ENCODE measurements around the gene SYNJ2. TPM values are rescaled to one million over a fixed set of nuclear protein-coding genes. Genes with fewer than 3 reads are reported as not detected.
A peak's percentile ranks its signal among the peaks of the same experiment; 100 is the strongest.

SYNJ2 gene
- total RNA-seq, 2 experiments from 2014 or later, result 28.1 to 29.4 TPM

DNA sequence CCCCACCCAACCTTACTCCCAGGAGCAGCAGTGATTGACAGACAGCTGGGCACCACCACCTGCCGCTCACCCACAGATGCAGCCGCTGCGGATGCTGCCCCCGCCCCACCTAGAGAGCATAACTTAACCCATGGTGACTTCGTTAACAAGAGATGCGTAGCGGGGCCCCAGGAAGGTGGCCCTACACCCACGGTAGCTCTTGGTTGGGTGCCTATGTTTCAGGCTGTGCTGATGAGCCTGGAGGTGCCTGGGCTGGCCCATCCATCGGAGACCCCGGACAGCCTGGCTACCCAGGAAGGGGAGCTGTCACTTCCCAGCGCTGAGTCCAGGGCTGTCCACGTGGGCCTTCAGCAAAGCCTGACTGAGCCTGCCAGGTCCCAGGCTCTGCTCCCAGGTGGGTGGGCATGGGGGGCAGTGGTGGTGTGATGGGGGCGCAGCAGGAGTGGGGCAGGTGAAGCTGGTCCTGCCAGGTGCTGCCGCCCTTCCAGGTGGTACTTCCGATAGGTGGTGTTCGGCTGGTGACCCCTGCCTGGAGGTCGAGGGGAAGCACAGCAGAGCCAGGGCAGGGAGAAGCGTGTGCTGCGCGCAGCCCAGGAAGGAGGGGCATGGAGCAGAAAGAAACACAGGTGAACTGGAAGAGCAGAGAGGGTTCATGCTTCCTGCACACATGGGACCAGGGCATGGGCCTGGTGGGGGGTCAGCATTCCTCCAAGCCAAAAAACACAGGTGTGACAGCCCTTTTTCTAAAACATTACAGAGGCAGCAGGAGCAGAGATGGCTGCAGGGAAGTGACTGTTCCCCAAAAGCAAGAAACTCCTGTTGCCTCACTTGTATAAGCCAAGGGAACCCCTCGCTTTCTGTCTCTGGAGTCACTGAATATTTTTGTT is 56.9 kb downstream of the SYNJ2 start:
- H3K9me3 Mint-ChIP-seq, result no peaks in the 10 kb centered on the region
- H3K27me3 Mint-ChIP-seq, result no peaks in the 10 kb centered on the region
- H3K27ac Mint-ChIP-seq, result no peak overlapping the region
- peaks cover 22% of the 10 kb centered on the region for H3K36me3 Mint-ChIP-seq
- DNase-seq, result no peak
- no peak overlapping the region for H3K4me3 Mint-ChIP-seq
- peaks cover 26% of the 10 kb centered on the region for H3K4me1 Mint-ChIP-seq

GRCh38 chr6:158039178-158039557 is 57.5 kb downstream of the SYNJ2 start:
- DNase-seq, result no peak
- no peaks in the 10 kb centered on the region for H3K9me3 Mint-ChIP-seq
- H3K27ac Mint-ChIP-seq, result no peak overlapping the region
- no peak overlapping the region for H3K4me3 Mint-ChIP-seq
- no peaks in the 10 kb centered on the region for H3K27me3 Mint-ChIP-seq
- H3K36me3 Mint-ChIP-seq, result peaks cover 23% of the 10 kb centered on the region
- peaks cover 29% of the 10 kb centered on the region for H3K4me1 Mint-ChIP-seq

- Mint-ChIP-seq H3K36me3 (peaks cover 22% of the 10 kb centered on the region), H3K27ac (no peak overlapping the region), H3K4me1 (peaks cover 30% of the 10 kb centered on the region), H3K4me3 (no peak overlapping the region), H3K9me3 (no peaks in the 10 kb centered on the region), H3K27me3 (no peaks in the 10 kb centered on the region)
- no peak for DNase-seq
Observed at GRCh38 chr6:158039571-158040050, 57.9 kb downstream of the SYNJ2 start.

- H3K27me3 Mint-ChIP-seq, result no peaks in the 10 kb centered on the region
- peaks cover 23% of the 10 kb centered on the region for H3K36me3 Mint-ChIP-seq
- peak; percentile 25 for DNase-seq
- H3K4me3 Mint-ChIP-seq, result no peak overlapping the region
- peak overlapping the region; percentile 6 for H3K27ac Mint-ChIP-seq
- H3K9me3 Mint-ChIP-seq, result no peaks in the 10 kb centered on the region
- peaks cover 30% of the 10 kb centered on the region for H3K4me1 Mint-ChIP-seq
Observed at GRCh38 chr6:158040051-158040803, 58.6 kb downstream of the SYNJ2 start.

GRCh38 chr6:158040804-158041347 is 59.2 kb downstream of the SYNJ2 start:
- peaks cover 36% of the 10 kb centered on the region for H3K4me1 Mint-ChIP-seq
- DNase-seq, result no peak
- H3K9me3 Mint-ChIP-seq, result no peaks in the 10 kb centered on the region
- peak overlapping the region; percentile 48 for H3K27ac Mint-ChIP-seq
- no peaks in the 10 kb centered on the region for H3K27me3 Mint-ChIP-seq
- no peak overlapping the region for H3K4me3 Mint-ChIP-seq
- peaks cover 29% of the 10 kb centered on the region for H3K36me3 Mint-ChIP-seq

DNA sequence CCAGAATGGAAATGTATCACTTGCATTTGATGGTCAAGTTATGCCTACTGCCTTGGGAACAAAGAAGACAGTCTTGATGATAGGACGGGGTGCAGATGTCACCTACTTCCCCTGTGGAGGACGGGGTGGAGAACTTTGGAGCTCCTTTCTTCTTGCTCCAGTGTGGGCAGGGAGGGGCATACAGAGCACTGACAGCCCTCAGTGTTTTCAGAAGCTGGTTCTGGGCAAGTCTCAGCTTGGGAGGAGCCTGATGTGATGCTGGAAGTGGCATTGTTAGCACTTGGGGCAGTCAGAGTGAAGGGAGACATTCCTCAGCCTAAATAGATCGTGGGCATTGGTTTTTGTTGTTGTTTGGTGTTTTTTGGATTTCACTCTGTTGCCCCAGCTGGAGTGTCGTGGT is 59.7 kb downstream of the SYNJ2 start:
- peak overlapping the region; percentile 48 for H3K27ac Mint-ChIP-seq
- H3K9me3 Mint-ChIP-seq, result no peaks in the 10 kb centered on the region
- DNase-seq, result no peak
- H3K4me1 Mint-ChIP-seq, result peaks cover 41% of the 10 kb centered on the region
- H3K4me3 Mint-ChIP-seq, result no peak overlapping the region
- peaks cover 28% of the 10 kb centered on the region for H3K36me3 Mint-ChIP-seq
- no peaks in the 10 kb centered on the region for H3K27me3 Mint-ChIP-seq

- Mint-ChIP-seq H3K4me3 (no peak overlapping the region), H3K36me3 (peaks cover 30% of the 10 kb centered on the region), H3K27ac (peak overlapping the region; percentile 48), H3K4me1 (peaks cover 45% of the 10 kb centered on the region), H3K27me3 (no peaks in the 10 kb centered on the region), H3K9me3 (no peaks in the 10 kb centered on the region)
- DNase-seq, result no peak
Observed at GRCh38 chr6:158041788-158042187, 60.1 kb downstream of the SYNJ2 start.

DNA sequence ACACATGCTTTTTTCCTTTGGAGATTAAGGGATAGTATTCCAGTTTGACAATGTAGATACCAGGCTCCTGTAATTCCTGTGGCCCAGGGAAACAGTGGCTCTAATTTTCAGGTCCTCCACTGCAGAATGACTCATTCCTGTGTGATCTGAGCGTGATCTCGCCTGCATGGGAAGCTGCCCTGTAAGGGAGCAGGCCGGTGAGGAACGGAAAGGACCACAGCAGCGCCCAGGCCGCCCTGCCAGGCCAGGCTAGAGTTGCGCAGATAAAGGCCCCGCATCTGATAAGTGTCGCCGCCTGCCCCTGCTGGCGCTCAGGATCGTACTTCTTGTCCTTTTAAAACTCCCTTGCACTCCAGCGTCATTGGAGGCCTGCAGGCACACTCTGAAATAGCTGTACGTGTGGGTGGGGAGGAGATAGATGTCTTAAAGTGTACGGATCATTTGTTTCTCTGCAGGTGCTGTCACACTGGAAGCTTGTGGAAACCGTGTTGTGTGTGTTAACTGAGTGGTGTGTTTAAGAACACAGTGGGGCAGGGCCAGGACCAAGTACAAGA is 60.7 kb downstream of the SYNJ2 start:
- Mint-ChIP-seq H3K36me3 (peaks cover 35% of the 10 kb centered on the region), H3K9me3 (no peaks in the 10 kb centered on the region), H3K4me1 (peaks cover 51% of the 10 kb centered on the region), H3K27ac (no peak overlapping the region), H3K4me3 (no peak overlapping the region), H3K27me3 (no peaks in the 10 kb centered on the region)
- no peak for DNase-seq

DNA sequence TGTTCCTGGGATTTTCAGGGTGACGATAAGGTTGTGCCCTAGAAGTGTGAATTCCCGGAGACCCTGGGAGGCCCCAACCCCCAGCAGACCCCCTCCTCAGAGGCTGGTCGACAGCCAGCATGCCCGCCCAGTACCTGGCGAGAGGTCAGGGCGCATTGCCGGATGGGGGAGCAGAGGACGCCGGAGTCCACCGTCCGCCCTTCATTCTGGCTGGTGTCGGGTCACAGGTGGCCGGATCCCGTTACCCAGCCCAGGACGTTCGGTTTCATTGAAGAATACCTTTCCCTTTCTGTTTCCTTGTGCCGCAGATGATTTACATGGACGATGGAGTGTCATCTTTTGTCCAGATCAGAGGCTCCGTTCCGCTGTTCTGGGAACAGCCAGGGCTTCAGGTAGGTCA is 61.3 kb downstream of the SYNJ2 start:
- no peak for DNase-seq
- Mint-ChIP-seq H3K27me3 (no peaks in the 10 kb centered on the region), H3K4me3 (no peak overlapping the region), H3K36me3 (peaks cover 40% of the 10 kb centered on the region), H3K4me1 (peaks cover 56% of the 10 kb centered on the region), H3K9me3 (no peaks in the 10 kb centered on the region), H3K27ac (no peak overlapping the region)

DNA sequence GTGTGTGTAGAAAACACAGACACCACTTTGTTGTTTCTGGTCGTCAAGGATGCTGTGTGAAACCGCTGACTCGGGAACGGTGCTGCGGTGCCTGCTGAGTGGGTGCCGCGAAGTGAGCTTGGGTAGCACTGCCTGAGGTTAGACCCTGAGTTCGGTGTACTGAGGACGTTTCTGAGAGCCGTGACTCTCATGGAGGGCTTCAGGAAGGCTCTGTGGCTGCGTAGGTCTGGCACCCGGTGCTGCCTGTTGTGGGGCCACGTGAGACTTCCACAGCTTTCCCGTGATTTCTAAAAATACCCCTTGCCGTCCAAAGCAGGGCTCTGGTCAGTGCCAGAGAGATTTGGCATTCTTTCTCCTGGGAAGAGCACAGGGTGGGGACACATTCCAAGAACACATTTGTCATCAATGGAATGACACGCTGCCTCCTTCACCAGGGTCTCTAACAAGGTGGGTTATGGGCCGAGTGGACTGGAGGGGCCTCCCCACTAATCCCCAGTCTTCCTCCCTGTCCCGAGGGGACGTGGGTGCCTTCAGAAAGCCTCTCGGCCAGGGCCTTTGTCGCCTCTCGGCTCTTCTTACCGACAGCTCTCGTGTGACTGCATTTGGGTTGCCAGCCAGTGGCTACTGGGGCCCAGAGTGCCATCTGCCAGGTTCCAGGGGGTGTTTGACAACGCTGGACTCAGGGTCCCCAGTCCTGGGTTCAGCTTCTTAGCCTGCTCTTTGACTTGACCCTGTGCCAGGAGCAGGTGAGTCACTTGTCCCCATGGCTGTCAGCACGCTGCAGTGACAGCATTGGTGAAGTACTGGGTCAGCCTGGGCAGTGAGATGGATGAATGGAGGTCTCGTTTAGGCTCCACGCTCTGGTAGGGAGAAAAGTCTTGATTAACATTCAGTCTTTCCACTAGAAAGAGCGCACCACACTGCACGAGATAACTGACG is 62.2 kb downstream of the SYNJ2 start:
- Mint-ChIP-seq H3K4me1 (peaks cover 56% of the 10 kb centered on the region), H3K36me3 (peaks cover 40% of the 10 kb centered on the region), H3K4me3 (no peak overlapping the region), H3K27me3 (no peaks in the 10 kb centered on the region), H3K9me3 (no peaks in the 10 kb centered on the region), H3K27ac (no peak overlapping the region)
- DNase-seq, result no peak

DNA sequence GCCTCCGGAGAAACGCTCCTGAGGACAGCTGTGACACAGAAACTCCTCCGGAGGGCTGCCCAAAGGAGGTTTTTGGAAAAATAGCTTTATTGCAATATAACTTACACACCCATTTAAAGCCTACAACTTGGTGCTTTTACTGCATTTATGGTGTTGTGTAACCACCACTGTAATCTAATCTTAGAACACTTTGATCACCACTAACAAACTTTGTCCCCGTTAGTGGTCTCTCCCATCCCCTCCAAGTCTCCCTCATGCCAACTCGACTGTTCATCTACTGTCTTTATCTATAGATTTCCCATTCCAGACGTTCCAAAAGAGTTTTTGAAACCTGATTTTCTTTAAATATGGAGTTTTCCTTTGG is 62.8 kb downstream of the SYNJ2 start:
- no peaks in the 10 kb centered on the region for H3K9me3 Mint-ChIP-seq
- H3K27me3 Mint-ChIP-seq, result no peaks in the 10 kb centered on the region
- no peak overlapping the region for H3K27ac Mint-ChIP-seq
- H3K4me3 Mint-ChIP-seq, result no peak overlapping the region
- H3K36me3 Mint-ChIP-seq, result peaks cover 40% of the 10 kb centered on the region
- peaks cover 53% of the 10 kb centered on the region for H3K4me1 Mint-ChIP-seq
- DNase-seq, result no peak

DNA sequence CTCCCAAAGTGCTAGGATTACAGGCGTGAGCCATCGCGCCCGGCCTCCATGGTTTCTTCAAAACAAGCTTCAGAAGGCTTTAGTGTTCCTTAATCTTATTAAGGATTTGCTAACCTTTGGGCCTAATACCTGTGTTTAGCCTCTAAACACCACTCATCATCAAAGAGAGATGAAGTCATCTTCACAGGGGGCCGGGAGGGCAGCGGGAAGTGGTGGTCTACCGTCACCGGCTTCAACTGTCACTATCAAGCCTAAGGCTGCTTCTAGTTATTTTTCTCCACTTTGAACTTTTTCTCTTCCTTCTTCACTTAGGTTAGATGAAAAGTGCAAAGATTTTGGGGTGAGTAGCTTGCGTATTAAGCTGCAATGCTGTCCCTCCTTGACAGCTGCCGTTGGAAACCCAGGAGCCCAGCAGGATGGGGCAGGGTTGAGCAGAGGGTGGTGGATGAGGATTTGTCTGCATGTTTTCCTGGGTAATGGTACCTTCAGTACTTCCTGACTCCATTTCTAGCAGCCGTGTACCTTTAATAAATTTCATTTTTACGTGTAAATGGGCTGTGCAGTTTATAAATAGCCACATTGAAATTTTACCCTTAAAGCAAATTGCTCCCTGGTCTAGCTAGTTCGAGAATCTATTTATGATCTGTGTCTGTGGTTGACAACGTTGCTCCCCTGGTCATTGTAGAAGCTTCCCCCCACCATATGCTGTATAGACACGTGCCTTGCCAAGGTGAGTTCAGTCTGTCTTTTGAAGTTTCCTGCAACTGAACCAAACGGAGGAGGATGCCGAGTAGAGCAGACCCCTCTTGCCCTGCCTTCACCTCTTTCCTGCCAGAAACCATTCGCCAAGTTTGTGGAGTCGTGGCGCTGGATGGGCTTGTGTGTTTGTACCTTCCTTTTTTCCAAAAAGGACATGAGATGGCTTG is 64.8 kb downstream of the SYNJ2 start:
- H3K27ac Mint-ChIP-seq, result peak overlapping the region; percentile 87
- H3K9me3 Mint-ChIP-seq, result no peaks in the 10 kb centered on the region
- peaks cover 46% of the 10 kb centered on the region for H3K36me3 Mint-ChIP-seq
- peak overlapping the region; percentile 61 for H3K4me3 Mint-ChIP-seq
- DNase-seq, result peak; percentile 36
- no peaks in the 10 kb centered on the region for H3K27me3 Mint-ChIP-seq
- peaks cover 35% of the 10 kb centered on the region for H3K4me1 Mint-ChIP-seq

- H3K9me3 Mint-ChIP-seq, result no peaks in the 10 kb centered on the region
- DNase-seq, result peak; percentile 80
- peaks cover 51% of the 10 kb centered on the region for H3K36me3 Mint-ChIP-seq
- H3K27me3 Mint-ChIP-seq, result no peaks in the 10 kb centered on the region
- peaks cover 32% of the 10 kb centered on the region for H3K4me1 Mint-ChIP-seq
- peak overlapping the region; percentile 61 for H3K4me3 Mint-ChIP-seq
- H3K27ac Mint-ChIP-seq, result peak overlapping the region; percentile 87
Observed at GRCh38 chr6:158047127-158047518, 65.5 kb downstream of the SYNJ2 start.

Measured in activated naive CD8-positive, alpha-beta T cell treated with anti-CD3 and anti-CD28 coated beads for 36 hours (primary cell).